Activated CD8-positive, alpha-beta memory T cell treated with anti-CD3 and anti-CD28 coated beads for 36 hours (primary cell): ENCODE measurements around the gene C10orf105. TPM values are rescaled to one million over a fixed set of nuclear protein-coding genes. Genes with fewer than 3 reads are reported as not detected.

Experiments used
- CTCF ChIA-PET: fragments of 350-600 bp; sonication (Branson Sonifier 250); formaldehyde crosslinking; loops from one replicate; lab custom pipeline; 2021; ENCODE audit warnings: antibody characterized with exemption; lab: Charles Lee
- POLR2A ChIA-PET: fragments of 350-600 bp; sonication (Branson Sonifier 250); formaldehyde crosslinking; loops from one replicate; lab custom pipeline; 2021; ENCODE audit warnings: antibody characterized with exemption; lab: Charles Lee
- total RNA-seq, 2 experiments: library from RNA; stranded (reverse); gene quantifications; one replicate each; pipeline ENCODE4 v1.2.3, GENCODE V29; 2021

The C10orf105 gene
- total RNA-seq, 2 experiments from 2014 or later, result 0.15 to 0.17 TPM

DNA sequence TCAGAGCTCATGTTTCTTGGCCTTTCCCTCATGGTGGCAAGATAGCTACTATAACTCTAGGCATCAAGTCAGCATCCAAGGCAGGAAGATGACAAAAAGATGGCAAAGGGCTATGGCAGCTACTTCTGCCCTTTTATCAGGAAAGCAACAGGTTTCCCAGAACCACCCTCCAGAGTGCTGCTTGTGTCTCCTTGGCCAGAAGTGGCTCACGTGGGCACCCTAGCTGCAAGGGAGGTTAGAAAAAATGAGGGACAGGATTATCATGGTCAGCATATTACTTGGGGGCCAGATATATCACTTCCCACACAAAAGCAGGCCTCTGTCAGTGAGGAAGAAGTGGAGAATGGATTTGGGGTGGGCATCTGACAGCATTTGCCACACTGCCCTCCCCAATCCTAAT lies 24.3 kb upstream of the C10orf105 start:
- CTCF ChIA-PET, result interaction anchor here (1.1 to 4.7 kb wide), 2 partner anchors 18 to 36 kb away, joined by 4 to 29 read pairs; no protein-coding TSS in a partner anchor
- POLR2A ChIA-PET, result interaction anchor here (0.8 kb wide), 1 partner anchor 13 kb away, joined by 3 read pairs; no protein-coding TSS in a partner anchor

DNA sequence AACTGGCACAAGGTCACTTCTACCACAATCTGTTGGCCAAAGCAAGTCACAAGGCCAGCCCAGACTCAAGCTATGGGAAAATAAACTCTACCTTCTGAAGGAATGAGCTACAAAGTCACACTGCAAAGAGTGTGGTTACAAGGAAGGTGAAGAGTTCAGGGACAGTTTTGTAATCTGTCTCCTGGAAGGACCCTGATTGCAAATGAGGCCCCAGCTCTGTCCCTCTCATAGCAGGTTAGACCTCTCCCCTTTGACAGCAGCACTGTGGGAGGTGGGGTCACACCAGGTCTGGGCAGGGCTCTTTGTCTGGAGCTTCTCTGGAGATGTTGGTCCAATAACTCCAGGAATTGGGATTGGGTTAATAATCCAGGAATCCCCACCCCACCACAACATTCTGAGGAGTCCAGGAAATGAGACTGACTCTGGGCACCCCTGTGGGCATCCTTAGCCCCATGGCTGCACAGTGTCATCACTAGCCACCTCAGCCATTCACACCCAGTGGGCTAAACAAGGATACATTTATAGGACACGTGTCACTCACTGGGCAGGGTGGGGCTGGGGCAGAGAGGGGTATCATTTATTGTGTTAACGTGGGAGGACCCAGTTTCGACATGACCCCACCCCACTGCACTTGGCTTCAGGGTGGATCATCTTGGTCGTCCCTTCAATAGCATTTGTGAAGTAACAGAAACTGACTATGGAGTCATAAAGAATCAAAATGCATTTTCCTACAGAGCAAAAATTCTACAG lies 23.7 kb upstream of the C10orf105 start:
- CTCF ChIA-PET, result interaction anchor here (1.1 to 4.7 kb wide), 4 partner anchors 13 to 35 kb away, joined by 4 to 29 read pairs (median 12); partner anchors contain the start of gene VSIR
- POLR2A ChIA-PET, result interaction anchor here (0.8 to 1.7 kb wide), 2 partner anchors 12 to 13 kb away, joined by 3 to 6 read pairs; no protein-coding TSS in a partner anchor

DNA sequence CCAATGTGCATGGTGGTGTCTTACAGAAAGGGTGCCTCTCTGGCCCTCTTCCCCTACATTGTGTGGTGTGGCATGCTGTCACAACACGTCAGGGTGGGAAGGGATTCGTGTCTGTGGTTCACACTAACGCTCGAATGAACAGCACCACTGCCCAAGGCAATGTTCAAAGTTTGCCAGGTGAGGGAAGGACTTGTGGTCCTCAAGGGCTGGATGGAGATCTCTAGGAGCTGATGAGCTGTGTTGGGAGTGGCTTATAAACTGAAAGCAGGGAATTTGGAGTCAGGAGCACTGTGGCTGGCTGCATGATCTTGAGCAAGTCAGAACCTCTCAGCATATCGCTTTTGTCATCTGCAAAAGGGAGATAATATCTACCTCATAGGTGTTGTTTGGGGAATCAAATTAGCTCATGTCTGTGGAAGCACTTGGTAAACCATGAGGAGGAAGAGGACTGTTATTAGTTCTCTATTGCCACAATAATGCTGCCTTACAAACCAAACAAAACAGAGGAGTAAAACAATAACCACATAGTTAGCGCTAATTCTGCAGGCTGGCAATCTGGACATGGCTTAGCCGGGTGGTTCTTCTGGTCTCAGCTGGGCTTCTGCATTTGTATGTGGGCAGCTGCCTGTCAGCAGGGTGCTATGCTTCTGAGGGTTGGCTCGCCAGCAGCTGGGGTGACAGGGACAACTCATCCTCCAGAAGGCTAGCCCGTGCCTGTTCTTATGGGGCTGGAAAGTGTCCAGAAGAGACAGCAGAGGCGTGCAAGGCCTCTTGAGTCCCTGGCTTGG lies 22.9 kb upstream of the C10orf105 start:
- POLR2A ChIA-PET, result interaction anchor here (1.7 kb wide), 1 partner anchor 14 kb away, joined by 6 read pairs; no protein-coding TSS in a partner anchor
- CTCF ChIA-PET, result interaction anchor here (0.7 to 4.7 kb wide), 6 partner anchors 10 to 47 kb away, joined by 3 to 29 read pairs (median 5); partner anchors contain the start of gene VSIR

DNA sequence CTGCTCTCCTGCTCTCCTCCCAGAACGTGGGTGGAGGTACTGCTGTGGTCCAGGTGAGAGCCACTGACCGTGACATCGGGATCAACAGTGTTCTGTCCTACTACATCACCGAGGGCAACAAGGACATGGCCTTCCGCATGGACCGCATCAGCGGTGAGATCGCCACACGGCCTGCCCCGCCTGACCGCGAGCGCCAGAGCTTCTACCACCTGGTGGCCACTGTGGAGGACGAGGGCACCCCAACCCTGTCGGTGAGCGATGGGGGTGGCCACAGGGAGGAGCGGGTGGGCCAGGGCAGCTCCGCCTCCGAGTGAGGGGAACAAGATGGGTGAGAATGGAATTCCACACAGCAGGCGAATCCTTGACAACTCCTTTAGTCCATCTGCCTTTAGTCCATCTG lies 22.1 kb upstream of the C10orf105 start:
- ChIA-PET CTCF (interaction anchor here (4.7 kb wide), 2 partner anchors 16 to 32 kb away, joined by 17 to 29 read pairs; partner anchors contain the start of gene VSIR), POLR2A (interaction anchor here (0.9 to 1.7 kb wide), 2 partner anchors 15 to 27 kb away, joined by 3 to 6 read pairs; no protein-coding TSS in a partner anchor)

DNA sequence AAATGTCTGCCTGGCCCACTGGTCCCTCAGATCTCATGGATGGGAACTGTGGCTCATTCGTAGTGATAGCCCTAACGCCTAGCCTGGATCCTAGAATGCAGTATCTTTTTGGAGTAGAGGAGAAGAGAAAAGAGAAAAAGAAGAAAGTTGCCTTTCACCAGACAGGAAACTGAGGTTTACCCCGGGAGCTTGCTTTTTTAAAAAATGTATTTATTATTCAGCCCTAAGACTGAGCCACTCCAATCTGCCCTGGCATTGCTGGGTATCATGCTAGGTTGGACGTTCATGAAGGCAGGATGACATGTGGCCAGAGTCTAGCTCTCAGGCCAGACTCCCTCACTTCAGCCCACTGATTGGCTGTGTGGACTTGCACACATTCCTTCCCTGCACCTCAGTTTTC lies 21.5 kb upstream of the C10orf105 start:
- ChIA-PET POLR2A (interaction anchor here (0.9 kb wide), 1 partner anchor 28 kb away, joined by 3 read pairs; no protein-coding TSS in a partner anchor), CTCF (interaction anchor here (0.6 to 4.7 kb wide), 3 partner anchors 15 to 157 kb away, joined by 4 to 29 read pairs (median 17); partner anchors contain the start of gene VSIR)

DNA sequence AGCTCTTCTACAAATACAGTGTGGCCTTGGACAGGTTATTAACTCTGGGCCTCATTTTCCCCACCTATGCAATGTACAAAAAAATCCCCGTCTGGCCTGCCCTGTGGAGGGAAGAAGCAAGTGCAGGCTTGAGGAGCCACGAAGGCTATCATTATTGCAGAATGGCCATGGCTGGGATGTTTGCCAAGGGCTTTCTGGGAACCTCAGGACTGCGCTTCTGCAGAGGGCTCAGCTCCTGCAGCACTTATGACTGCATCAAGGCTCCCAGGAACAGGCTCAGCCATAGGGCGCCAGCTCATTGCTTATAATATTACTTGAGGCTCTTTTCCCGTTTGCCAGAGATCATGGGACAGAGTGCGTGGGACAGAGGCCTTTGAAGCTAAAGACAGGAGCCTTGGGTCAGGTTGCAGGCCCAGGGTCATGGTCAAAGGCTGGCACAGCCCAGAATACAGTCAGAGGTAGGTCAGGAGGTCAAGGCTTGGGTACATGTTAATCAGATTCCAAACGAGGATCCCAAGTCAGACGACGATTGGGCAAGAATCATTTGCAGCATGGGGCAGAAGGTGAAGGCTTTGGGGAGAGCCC lies 20.6 kb upstream of the C10orf105 start:
- POLR2A ChIA-PET, result no interaction called here
- CTCF ChIA-PET, result interaction anchor here (1.3 to 4.7 kb wide), 4 partner anchors 8 to 33 kb away, joined by 3 to 29 read pairs (median 10); partner anchors contain the start of gene VSIR

DNA sequence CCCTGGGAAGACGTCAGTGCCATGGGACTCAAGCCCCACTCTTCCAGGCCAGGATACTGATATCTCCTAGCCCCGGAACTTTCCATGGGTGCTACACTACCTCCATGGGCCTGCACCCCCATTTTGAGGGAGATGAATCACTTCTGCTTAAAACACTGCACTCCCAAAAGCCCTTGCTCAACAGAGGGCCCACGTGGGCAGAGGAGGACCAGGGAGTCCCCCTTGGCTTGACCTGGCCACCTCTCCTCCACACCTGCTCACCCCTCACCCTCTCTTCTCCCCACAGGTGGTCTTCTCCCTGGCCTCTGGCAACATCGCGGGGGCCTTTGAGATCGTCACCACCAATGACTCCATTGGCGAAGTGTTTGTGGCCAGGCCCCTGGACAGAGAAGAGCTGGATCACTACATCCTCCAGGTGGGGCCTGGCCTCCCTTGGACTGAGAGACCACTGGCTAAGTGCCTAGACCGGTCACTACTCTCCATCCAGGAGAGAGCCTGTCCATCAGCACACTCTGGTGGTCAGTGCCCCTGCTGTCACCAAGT lies 19.9 kb upstream of the C10orf105 start:
- CTCF ChIA-PET, result interaction anchor here (1.3 to 4.7 kb wide), 5 partner anchors 9 to 34 kb away, joined by 3 to 29 read pairs (median 4); partner anchors contain the start of gene VSIR

DNA sequence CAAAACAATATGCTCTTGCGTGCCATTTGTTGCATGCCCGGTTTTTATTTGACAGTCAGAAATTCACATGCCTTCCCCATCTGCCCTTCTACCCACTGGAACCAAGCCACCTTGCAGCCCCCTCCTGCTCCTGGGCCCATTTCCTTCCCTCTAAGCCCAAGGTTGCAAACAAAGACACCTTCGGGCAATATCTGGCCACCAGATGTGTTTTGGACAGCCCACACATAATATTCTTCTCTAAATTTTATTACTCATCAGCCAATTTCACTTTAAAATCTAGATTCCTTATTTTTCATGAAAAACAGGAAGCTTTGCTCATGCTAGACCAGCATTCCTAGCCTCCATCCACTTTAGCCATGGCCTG lies 18.2 kb upstream of the C10orf105 start:
- ChIA-PET CTCF (interaction anchor here (0.7 to 2.2 kb wide), 3 partner anchors 9 to 36 kb away, joined by 4 to 5 read pairs (median 4); no protein-coding TSS in a partner anchor), POLR2A (interaction anchor here (0.6 to 2.3 kb wide), 3 partner anchors 11 to 29 kb away, joined by 3 to 10 read pairs (median 3); no protein-coding TSS in a partner anchor)

More for the DNA sequence above, 19.9 kb upstream of the C10orf105 start:
- POLR2A ChIA-PET, result no interaction called here

DNA sequence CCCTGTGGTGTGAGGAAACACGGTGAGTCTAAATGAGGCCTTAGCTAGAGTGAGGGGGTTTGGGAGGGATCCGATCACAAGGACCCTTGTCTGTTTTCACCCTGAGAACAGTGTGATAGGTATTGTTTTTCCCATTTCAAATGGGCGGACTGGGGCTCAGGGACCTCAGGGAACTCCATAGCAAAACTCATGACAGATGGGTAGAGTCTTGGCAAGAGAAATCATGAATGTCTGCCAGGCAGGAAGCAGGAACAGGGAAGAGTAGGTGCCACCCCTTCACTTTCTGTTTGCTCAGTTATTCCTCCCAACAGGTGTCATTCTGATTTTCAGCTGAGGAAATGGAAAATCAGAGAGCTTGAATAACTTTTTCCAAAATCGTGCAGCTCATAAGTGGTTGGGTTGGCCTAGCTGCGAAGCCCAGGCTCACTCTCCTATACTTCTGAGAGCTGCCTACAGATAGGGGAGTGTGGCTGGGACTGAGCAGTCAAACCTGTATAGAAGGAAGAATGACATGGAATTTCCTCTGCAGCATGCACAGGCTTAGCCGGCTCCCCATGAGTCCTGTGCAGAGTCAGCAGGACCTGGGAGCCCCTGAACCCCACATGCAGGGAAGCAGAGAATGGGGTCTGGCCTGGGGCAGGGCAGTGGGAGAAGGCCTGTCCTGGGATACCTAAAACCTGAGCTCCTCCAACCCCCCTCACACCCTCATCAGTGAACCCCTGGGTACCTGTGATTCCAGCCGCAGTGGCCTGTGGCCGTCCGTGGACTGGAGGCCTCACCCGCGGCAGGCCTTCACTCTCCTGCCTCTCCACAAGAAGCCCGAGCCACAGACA lies 17.6 kb upstream of the C10orf105 start:
- POLR2A ChIA-PET, result interaction anchor here (0.6 to 2.3 kb wide), 4 partner anchors 11 to 30 kb away, joined by 3 to 10 read pairs (median 3); no protein-coding TSS in a partner anchor
- CTCF ChIA-PET, result interaction anchor here (1.2 to 3.4 kb wide), 4 partner anchors 11 to 37 kb away, joined by 4 to 13 read pairs (median 5); no protein-coding TSS in a partner anchor

DNA sequence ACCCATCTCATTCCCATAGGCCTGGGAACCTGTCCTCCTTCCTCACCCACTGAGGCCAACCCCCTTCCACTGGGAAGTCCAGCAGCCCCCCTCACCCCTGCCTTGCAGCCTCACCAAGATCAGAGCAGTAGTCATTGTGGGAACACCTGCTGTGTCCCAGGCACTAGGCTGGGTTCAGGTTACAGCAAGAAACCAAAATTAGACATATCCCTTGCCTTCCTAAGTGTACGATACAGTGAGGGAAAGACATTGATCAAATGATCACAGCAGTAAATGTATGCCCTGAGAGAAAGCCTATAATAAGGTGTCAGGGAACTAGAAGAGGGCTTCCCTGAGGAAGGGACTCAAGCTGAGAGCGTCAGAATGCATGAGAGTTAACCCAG lies 17.0 kb upstream of the C10orf105 start:
- POLR2A ChIA-PET, result interaction anchor here (1.1 to 2.4 kb wide), 3 partner anchors 10 to 21 kb away, joined by 3 to 10 read pairs (median 7); no protein-coding TSS in a partner anchor
- CTCF ChIA-PET, result interaction anchor here (0.6 to 3.4 kb wide), 4 partner anchors 10 to 606 kb away, joined by 4 to 13 read pairs (median 5); no protein-coding TSS in a partner anchor

DNA sequence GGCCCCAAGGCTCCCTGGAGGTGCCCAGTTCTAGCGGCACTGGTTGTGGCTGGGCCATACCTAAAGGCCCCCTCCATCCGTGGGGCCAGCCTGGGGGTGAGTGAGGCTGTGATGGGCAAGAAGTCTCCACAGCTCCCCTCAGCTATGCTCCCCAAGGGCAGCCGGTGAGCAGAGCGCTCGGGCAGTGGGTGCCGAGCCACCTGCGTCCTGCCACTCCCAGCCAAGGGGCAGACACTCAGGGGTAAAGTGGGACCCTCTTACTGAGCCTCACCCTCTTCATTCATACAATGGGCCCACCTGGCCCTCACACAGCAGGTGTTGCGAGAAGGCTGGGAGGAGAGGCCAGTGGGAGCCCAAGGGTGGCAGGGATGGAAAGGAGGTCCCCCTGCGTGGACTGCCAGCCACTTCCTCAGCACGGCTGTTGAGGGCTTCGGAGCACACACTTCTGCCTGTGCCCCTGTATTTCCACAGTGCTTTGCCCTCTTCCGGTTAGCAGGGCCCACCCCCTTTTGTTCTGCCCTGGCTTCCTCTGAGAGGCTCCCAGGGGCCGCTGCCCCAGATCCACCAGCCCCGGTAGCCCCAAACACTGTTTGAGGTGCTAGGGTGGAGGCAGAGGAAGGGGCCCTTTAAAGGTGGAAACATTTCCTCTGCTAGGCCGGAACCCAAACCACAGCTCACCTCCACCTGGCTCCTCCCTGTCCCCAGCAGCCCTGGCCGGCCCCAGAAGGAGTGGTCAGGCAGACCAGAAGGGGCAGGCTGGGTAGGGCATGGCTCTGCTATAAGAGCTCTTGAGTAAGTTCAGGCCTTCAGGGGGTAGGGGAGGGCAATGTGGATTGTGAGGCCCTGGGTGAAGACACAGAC lies 16.4 kb upstream of the C10orf105 start:
- ChIA-PET CTCF (interaction anchor here (0.6 to 3.4 kb wide), 5 partner anchors 10 to 605 kb away, joined by 4 to 13 read pairs (median 5); partner anchors contain the start of gene VSIR), POLR2A (interaction anchor here (1.7 to 2.4 kb wide), 3 partner anchors 9 to 37 kb away, joined by 7 to 10 read pairs (median 9); partner anchors contain the start of gene VSIR)

DNA sequence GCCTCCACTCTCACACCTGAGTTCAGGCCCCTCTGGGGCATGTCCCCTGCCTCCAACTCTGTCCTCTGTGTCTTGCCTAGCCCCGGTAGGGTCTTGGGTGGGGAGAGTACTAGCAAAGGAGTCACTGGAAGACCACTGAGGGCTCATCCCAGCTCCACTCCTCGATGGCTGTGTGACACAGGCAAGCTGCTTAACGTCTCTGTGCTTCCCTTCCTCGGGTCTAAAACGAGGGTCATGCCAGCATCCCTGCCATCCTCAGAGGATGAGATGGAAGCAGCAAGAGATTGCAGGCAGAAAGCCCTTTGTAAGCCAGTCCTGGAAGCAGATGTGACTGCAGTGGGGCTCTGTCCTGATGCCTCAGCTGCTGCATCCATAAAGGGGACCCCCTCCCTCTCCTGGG lies 15.2 kb upstream of the C10orf105 start:
- POLR2A ChIA-PET, result interaction anchor here (1.7 to 2.4 kb wide), 2 partner anchors 14 to 38 kb away, joined by 7 to 9 read pairs; partner anchors contain the start of gene VSIR
- CTCF ChIA-PET, result interaction anchor here (1.9 to 3.4 kb wide), 2 partner anchors 8 to 38 kb away, joined by 6 to 13 read pairs; partner anchors contain the start of gene VSIR

DNA sequence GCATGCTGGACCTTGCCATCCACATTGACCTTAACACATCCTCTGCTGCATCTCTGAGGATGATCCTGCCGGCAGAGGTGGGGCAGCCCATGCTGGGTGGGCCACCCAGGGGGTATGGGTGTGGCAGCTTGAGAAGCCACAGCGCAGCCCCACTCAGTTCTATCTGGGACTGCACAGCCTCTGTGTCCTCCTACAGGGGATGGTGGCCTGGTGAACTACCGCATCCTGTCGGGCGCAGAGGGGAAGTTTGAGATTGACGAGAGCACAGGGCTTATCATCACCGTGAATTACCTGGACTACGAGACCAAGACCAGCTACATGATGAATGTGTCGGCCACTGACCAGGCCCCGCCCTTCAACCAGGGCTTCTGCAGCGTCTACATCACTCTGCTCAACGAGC lies 12.2 kb upstream of the C10orf105 start:
- CTCF ChIA-PET, result interaction anchor here (1.0 to 11.6 kb wide), 5 partner anchors 11 to 41 kb away, joined by 3 to 86 read pairs (median 5); partner anchors contain the start of gene VSIR
- POLR2A ChIA-PET, result interaction anchor here (1.5 to 2.9 kb wide), 2 partner anchors 17 to 41 kb away, joined by 4 to 12 read pairs; partner anchors contain the start of gene VSIR

DNA sequence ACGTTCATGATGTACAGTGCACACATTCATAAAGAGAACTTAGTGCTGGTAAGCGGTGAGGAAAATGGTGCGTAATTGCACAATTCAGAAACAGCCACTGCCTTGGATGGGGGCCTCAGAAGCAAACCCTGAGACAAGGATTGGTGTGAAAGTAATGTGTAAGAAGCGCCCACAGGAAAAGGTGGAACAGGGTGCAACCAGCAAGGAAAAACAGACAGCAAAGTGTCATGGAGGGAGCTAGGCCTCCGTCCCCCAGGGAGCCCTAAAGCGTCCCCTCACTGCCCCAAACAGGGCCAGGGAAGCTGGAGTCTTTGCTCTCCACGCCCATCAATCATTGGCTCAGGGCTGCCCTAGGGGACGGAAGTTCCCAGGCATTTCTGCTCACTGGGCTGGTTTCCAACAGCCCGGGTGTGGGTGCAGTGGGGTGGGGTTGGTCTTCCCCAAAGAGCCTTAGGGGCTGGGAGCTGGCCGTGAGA lies 9.6 kb upstream of the C10orf105 start:
- ChIA-PET CTCF (interaction anchor here (1.2 to 11.6 kb wide), 5 partner anchors 13 to 44 kb away, joined by 4 to 86 read pairs (median 12); partner anchors contain the start of gene VSIR), POLR2A (interaction anchor here (0.9 to 2.0 kb wide), 6 partner anchors 13 to 44 kb away, joined by 3 to 12 read pairs (median 5); partner anchors contain the start of gene VSIR)
